H1 (cell line): ENCODE measurements around the gene COQ8A. TPM values are rescaled to one million over a fixed set of nuclear protein-coding genes. Genes with fewer than 3 reads are reported as not detected.

Experiments
- CTCF ChIA-PET: fragments of 300-600 bp; sonication (Branson Sonifier 250); formaldehyde crosslinking; loops from one replicate; lab custom pipeline; 2021; ENCODE audit not compliant: partially characterized antibody; lab: Charles Lee
- POLR2A ChIA-PET: fragments of 300-600 bp; sonication (Branson Sonifier 250); formaldehyde crosslinking; loops from one replicate; lab custom pipeline; 2021; ENCODE audit warnings: inconsistent platforms; ENCODE audit not compliant: partially characterized antibody; lab: Charles Lee
- DNase-seq, 2 experiments: peaks; one replicate each; pipeline versions ENCODE4 v3.0.0 to v3.0.0-alpha.2; 2010 to 2022; ENCODE audit warnings: low spot score in 2 of 2, low read depth in 1 of 2, mixed read lengths in 1 of 2
- FAIRE-seq: peaks from 2 replicates; lab custom pipeline; 2011; peaks lifted over from hg19 to GRCh38; lab: Jason Lieb, UNC
- H2AFZ ChIP-seq: 2 replicates; pipeline ENCODE4 v1.8.1; 2012; ENCODE audit warnings: low read length, inconsistent platforms
- H2AK5ac ChIP-seq: 2 replicates; pipeline ENCODE4 v1.6.1; 2013; ENCODE audit warnings: low read depth, low read length
- H2BK120ac ChIP-seq: replicated peaks from 2 replicates; pipeline ENCODE3; 2013; ENCODE audit warnings: low read depth, low read length, inconsistent platforms
- H2BK12ac ChIP-seq: 2 replicates; pipeline ENCODE4 v1.6.1; 2013; ENCODE audit warnings: low read depth, low read length
- H2BK15ac ChIP-seq: 2 replicates; pipeline ENCODE4 v1.6.1; 2013; ENCODE audit warnings: low read length
- H2BK20ac ChIP-seq: 2 replicates; pipeline ENCODE4 v1.6.1; 2013; ENCODE audit warnings: low read length
- H2BK5ac ChIP-seq: 2 replicates; pipeline ENCODE4 v1.6.1; 2013; ENCODE audit warnings: low read depth, low read length
- H3K14ac ChIP-seq: 2 replicates; pipeline ENCODE4 v1.6.1; 2013; ENCODE audit warnings: inconsistent platforms; ENCODE audit not compliant: insufficient read length
- H3K18ac ChIP-seq: 2 replicates; pipeline ENCODE4 v1.6.1; 2013; ENCODE audit warnings: low read length; ENCODE audit errors: extremely low read depth
- H3K23ac ChIP-seq: 2 replicates; pipeline ENCODE4 v1.6.1; 2013; ENCODE audit warnings: inconsistent platforms; ENCODE audit not compliant: insufficient read length
- H3K23me2 ChIP-seq: 2 replicates; pipeline ENCODE4 v1.6.1; 2013; ENCODE audit warnings: low read depth, low read length
- H3K27ac ChIP-seq: 2 replicates; pipeline ENCODE4 v1.6.1; 2011; ENCODE audit warnings: low read depth, low read length, inconsistent platforms
- H3K27me3 ChIP-seq, 4 experiments: replicated peaks in 1 of 4; 1 replicate in 1 of 4; 2 replicates in 3 of 4; pipeline versions ENCODE4 v1.6.1 to v1.8.1; 2011 to 2013; ENCODE audit warnings: low read length in 3 of 4, mild to moderate bottlenecking in 3 of 4, inconsistent platforms in 2 of 4, mixed read lengths in 2 of 4, moderate library complexity in 1 of 4; ENCODE audit not compliant: control insufficient read depth in 3 of 4, insufficient read depth in 3 of 4; ENCODE audit errors: extremely low read depth in 1 of 4
- H3K36me3 ChIP-seq, 4 experiments: 2 replicates each; pipeline versions ENCODE4 v1.6.1 to v1.8.1; 2011 to 2013; ENCODE audit warnings: mild to moderate bottlenecking in 4 of 4, low read length in 3 of 4, moderate library complexity in 2 of 4, control low read depth in 1 of 4, inconsistent platforms in 1 of 4; ENCODE audit not compliant: insufficient read depth in 4 of 4, control insufficient read depth in 2 of 4
- H3K4ac ChIP-seq: replicated peaks from 2 replicates; pipeline ENCODE3; 2013; ENCODE audit warnings: low read length, low read depth, mixed read lengths, inconsistent platforms; ENCODE audit not compliant: insufficient read length
- H3K4me1 ChIP-seq, 4 experiments: replicated peaks in 1 of 4; 1 replicate in 1 of 4; 2 replicates in 3 of 4; pipeline versions ENCODE4 v1.6.1 to v1.8.1; 2011 to 2013; ENCODE audit warnings: low read length in 3 of 4, inconsistent platforms in 2 of 4, mixed read lengths in 1 of 4; ENCODE audit not compliant: insufficient read depth in 4 of 4, control insufficient read depth in 3 of 4
- H3K4me2 ChIP-seq, 2 experiments: 2 replicates each; pipeline versions ENCODE4 v1.6.1 to v1.8.1; 2011 to 2013; ENCODE audit warnings: low read depth in 2 of 2, low read length in 2 of 2, control low read depth in 1 of 2, inconsistent platforms in 1 of 2, mild to moderate bottlenecking in 1 of 2; ENCODE audit not compliant: insufficient read depth in 1 of 2
- H3K4me3 ChIP-seq, 4 experiments: fragments of 200-600, 300-600 bp in 1 of 4; sonication (generic), shearing (Covaris generic), sonication (Bioruptor Twin) in 1 of 4; 2 replicates each; pipeline versions ENCODE4 v1.5.1 to v1.8.1; 2011 to 2016; ENCODE audit warnings: low read length in 4 of 4, low read depth in 3 of 4, control low read depth in 2 of 4, inconsistent platforms in 2 of 4, mild to moderate bottlenecking in 2 of 4, mixed read lengths in 1 of 4, moderate library complexity in 1 of 4; ENCODE audit not compliant: insufficient read depth in 2 of 4; ENCODE audit errors: extremely low read depth in 1 of 4
- H3K56ac ChIP-seq: replicated peaks from 2 replicates; pipeline ENCODE3; 2013; ENCODE audit warnings: low read depth, mild to moderate bottlenecking, mixed read lengths, low read length, inconsistent platforms; ENCODE audit not compliant: insufficient read length
- H3K79me1 ChIP-seq: 2 replicates; pipeline ENCODE4 v1.6.1; 2013; ENCODE audit warnings: low read depth, low read length, control low read depth
- H3K79me2 ChIP-seq, 2 experiments: 2 replicates each; pipeline versions ENCODE4 v1.6.1 to v1.8.1; 2012 to 2013; ENCODE audit warnings: low read length in 2 of 2, mild to moderate bottlenecking in 2 of 2, inconsistent platforms in 1 of 2; ENCODE audit not compliant: insufficient read depth in 2 of 2, control insufficient read depth in 1 of 2
- H3K9ac ChIP-seq, 4 experiments: replicated peaks in 1 of 4; 1 replicate in 1 of 4; 2 replicates in 3 of 4; pipeline versions ENCODE4 v1.6.1 to v1.8.1; 2011 to 2013; ENCODE audit warnings: low read depth in 3 of 4, low read length in 3 of 4, control low read depth in 2 of 4, mild to moderate bottlenecking in 2 of 4, moderate library complexity in 2 of 4, inconsistent platforms in 1 of 4; ENCODE audit errors: extremely low read depth in 1 of 4
- H3K9me3 ChIP-seq, 2 experiments: 2 replicates each; pipeline versions ENCODE4 v1.6.1 to v1.8.1; 2012 to 2013; ENCODE audit warnings: mild to moderate bottlenecking in 2 of 2, moderate library complexity in 2 of 2, control low read depth in 1 of 2, inconsistent platforms in 1 of 2, low read depth in 1 of 2, low read length in 1 of 2, mixed read lengths in 1 of 2; ENCODE audit not compliant: insufficient read depth in 2 of 2
- H4K20me1 ChIP-seq, 2 experiments: replicated peaks in 1 of 2; 2 replicates each; pipeline versions ENCODE3 to v1.8.1; 2011 to 2013; ENCODE audit warnings: inconsistent platforms in 2 of 2, low read length in 2 of 2, mild to moderate bottlenecking in 1 of 2; ENCODE audit not compliant: insufficient read depth in 2 of 2, control insufficient read depth in 1 of 2
- H4K5ac ChIP-seq: 2 replicates; pipeline ENCODE4 v1.6.1; 2013; ENCODE audit warnings: low read length, low read depth, mixed read lengths, inconsistent platforms; ENCODE audit not compliant: insufficient read length
- H4K8ac ChIP-seq: 2 replicates; pipeline ENCODE4 v1.8.0; 2013; ENCODE audit warnings: mild to moderate bottlenecking, moderate library complexity, low read length, inconsistent platforms; ENCODE audit not compliant: insufficient read depth; ENCODE audit errors: extremely low read depth
- H4K91ac ChIP-seq: replicated peaks from 2 replicates; pipeline ENCODE3; 2013; ENCODE audit warnings: low read length, mixed read lengths, inconsistent platforms; ENCODE audit not compliant: insufficient read length
- CHD2 ChIP-seq: IDR thresholded peaks from 2 replicates; pipeline ENCODE4 v1.6.1; 2012; ENCODE audit warnings: low read length, improper control_type of control experiment
- FOSL1 ChIP-seq: IDR thresholded peaks from 2 replicates; pipeline ENCODE4 v1.6.1; 2011; ENCODE audit warnings: mild to moderate bottlenecking, low read depth, low read length, moderate library complexity; ENCODE audit not compliant: insufficient read depth
- JUN ChIP-seq: IDR thresholded peaks from 2 replicates; pipeline ENCODE4 v1.6.1; 2011; ENCODE audit warnings: low read depth, mild to moderate bottlenecking, improper control_type of control experiment, low read length
- KDM1A ChIP-seq: fragments of 200-600, 300-600 bp; sonication (generic); IDR thresholded peaks from 2 replicates; pipeline ENCODE4 v1.7.1; 2016; ENCODE audit warnings: mild to moderate bottlenecking, low read length, borderline replicate concordance
- KDM5A ChIP-seq: fragments of 200-600 bp; IDR thresholded peaks from 2 replicates; pipeline ENCODE4 v1.7.1; 2012; ENCODE audit warnings: mild to moderate bottlenecking, low read length, inconsistent platforms, mixed read lengths
- NANOG ChIP-seq: IDR thresholded peaks from 2 replicates; pipeline ENCODE4 v1.6.1; 2011; ENCODE audit warnings: low read length, low read depth, mild to moderate bottlenecking, inconsistent platforms; ENCODE audit not compliant: insufficient read depth, poor library complexity, severe bottlenecking
- RBBP5 ChIP-seq: IDR thresholded peaks from 2 replicates; pipeline ENCODE4 v1.7.1; 2012; ENCODE audit warnings: low read depth, mild to moderate bottlenecking, inconsistent platforms, low read length, moderate library complexity, borderline replicate concordance
- SP2 ChIP-seq: IDR thresholded peaks from 2 replicates; pipeline ENCODE4 v1.6.1; 2012; ENCODE audit warnings: mild to moderate bottlenecking, low read length, inconsistent platforms
- SP4 ChIP-seq: IDR thresholded peaks from 2 replicates; pipeline ENCODE4 v1.6.1; 2012; ENCODE audit warnings: low read length, inconsistent platforms
- TAF7 ChIP-seq: optimal IDR thresholded peaks from 2 replicates; pipeline ENCODE3; 2011; ENCODE audit warnings: low read depth, mild to moderate bottlenecking, inconsistent platforms, low read length, moderate library complexity, borderline replicate concordance
- TBP ChIP-seq: IDR thresholded peaks from 2 replicates; pipeline ENCODE4 v1.6.1; 2011; ENCODE audit warnings: low read depth, low read length, improper control_type of control experiment
- WGBS, 2 experiments: shearing (Covaris generic) in 1 of 2; methylation state at CpG; one replicate each; pipeline versions ENCODE4 v1.1.6 to v1.1.7; 2013 to 2015; ENCODE audit warnings: low lambda C conversion rate in 2 of 2, mixed read lengths in 2 of 2, inconsistent platforms in 1 of 2, low coverage in 1 of 2, missing lambda C conversion rate in 1 of 2; ENCODE audit not compliant: insufficient replicate concordance in 2 of 2, insufficient coverage in 1 of 2, insufficient read length in 1 of 2; ENCODE audit errors: extremely low coverage in 1 of 2, missing lambda C conversion rate in 1 of 2; 5-methylcytosine and 5-hydroxymethylcytosine counted together
- polyA plus RNA-seq, 7 experiments: library from polyadenylated mRNA; depleted of rRNA in 3 of 7; stranded (reverse) in 5 of 7; unstranded in 2 of 7; fragments of >200 nt in 5 of 7; fragments of 200-250 nt in 2 of 7; gene quantifications; 1 replicate in 5 of 7; 2 replicates in 1 of 7; 4 replicates in 1 of 7; pipeline versions ENCODE4 v1.2.1 to v1.2.3, GENCODE V29; 2011 to 2013; ENCODE audit warnings: missing spikeins in 2 of 7, mixed read lengths in 2 of 7
- total RNA-seq: library from RNA; stranded (reverse); fragmentation: NEBNext Ultra II Directional; extraction: Animal tissue kit (Norgen Biotek cat#: 25700); gene quantifications from 2 replicates; pipeline ENCODE4 v1.2.1, GENCODE V29; 2021

The COQ8A gene
- total and polyA plus RNA-seq, 2 of the 8 experiments (the other 6 are each of a cell fraction or from before 2014, with no cell fraction given), result 28.5 to 38.9 TPM

GRCh38 chr1:226951286-226952117, 11.4 kb downstream of the COQ8A start:
- H3K18ac ChIP-seq, result no peak overlapping the region
- no peak for DNase-seq
- no peak for FAIRE-seq
- H2BK12ac ChIP-seq, result no peak overlapping the region
- no peak overlapping the region for H2AK5ac ChIP-seq
- peaks cover 2 to 3% of the 10 kb centered on the region in 2 experiments for H4K20me1 ChIP-seq
- no peaks in the 10 kb centered on the region for H3K23me2 ChIP-seq
- H3K14ac ChIP-seq, result no peak overlapping the region
- no peak overlapping the region for H2BK120ac ChIP-seq
- 87% methylated on average over 12 of the region's 12 CpGs; no CpG with 5 or more reads in 1 of the 2 experiments for WGBS, 2 experiments
- TF ChIP-seq CHD2, result no peak
- TF ChIP-seq KDM5A, result no peak
- TF ChIP-seq RBBP5, result no peak
- TF ChIP-seq SP2, result no peak
- no peak for TF ChIP-seq NANOG
- TF ChIP-seq FOSL1, result no peak
- TF ChIP-seq SP4, result no peak
- TF ChIP-seq KDM1A, result no peak
- TF ChIP-seq JUN, result no peak
- no peak for TF ChIP-seq TAF7
- no peak for TF ChIP-seq TBP
- CTCF ChIA-PET, result interaction anchor here (0.6 to 2.6 kb wide), 4 partner anchors 11 to 327 kb away, joined by 3 to 10 read pairs (median 5); no protein-coding TSS in a partner anchor
- no peak overlapping the region for H3K4me3 ChIP-seq
- H3K4ac ChIP-seq, result no peak overlapping the region
- no peak overlapping the region for H3K4me2 ChIP-seq
- no peak overlapping the region for H3K27ac ChIP-seq
- no peak overlapping the region for H2BK20ac ChIP-seq
- peaks cover 0 to 4% (median 0%) of the 10 kb centered on the region in 4 experiments; a peak in 3 of 7 replicates for H3K4me1 ChIP-seq
- no peak overlapping the region for H3K56ac ChIP-seq
- peaks cover 2% of the 10 kb centered on the region; the same call in 1 of the 2 replicates for H3K79me1 ChIP-seq
- H3K9ac ChIP-seq, result no peak overlapping the region
- H3K9me3 ChIP-seq, result no peaks in the 10 kb centered on the region; a peak in 2 of 4 replicates
- H2BK15ac ChIP-seq, result no peak overlapping the region
- peaks cover 3 to 46% of the 10 kb centered on the region in 2 experiments; a peak in 3 of 4 replicates for H3K79me2 ChIP-seq
- no peak overlapping the region for H2BK5ac ChIP-seq
- H3K23ac ChIP-seq, result no peak overlapping the region
- no peaks in the 10 kb centered on the region for H3K27me3 ChIP-seq
- no peak overlapping the region for H4K8ac ChIP-seq
- H3K36me3 ChIP-seq, result no peaks in the 10 kb centered on the region
- no peak overlapping the region for H4K91ac ChIP-seq
- H2AFZ ChIP-seq, result no peak overlapping the region
- POLR2A ChIA-PET, result interaction anchor here (3.6 kb wide), 1 partner anchor 12 kb away, joined by 18 read pairs; the partner anchor contains the start of gene COQ8A
- H4K5ac ChIP-seq, result no peak overlapping the region
